T follicular helper cell (primary cell): ENCODE data around the gene CRISPLD2.

Experiments used
- DNase-seq: peaks from one replicate; pipeline ENCODE4 v3.0.0-alpha.2; 2020; ENCODE audit warnings: low read depth
- total RNA-seq, 2 experiments: gene quantifications; one replicate each; lab custom pipeline; 2026; lab: John Stamatoyannopoulos, UW

Gene CRISPLD2
- total RNA-seq, result 0.30 to 2.5 reads per million in 2 experiments

- DNase-seq, result peak; percentile 86
Observed at GRCh38 chr16:84819644-84820304, at the start of gene CRISPLD2. Gene CRISPLD2, plus strand, starts transcription at chr16:84819985. Its CDS starts 18,511 bp downstream, at chr16:84838496.

GRCh38 chr16:84773312-84773711, 46.5 kb upstream of the CRISPLD2 start:
- DNase-seq, result no peak

- DNase-seq, result no peak
Observed at GRCh38 chr16:84774810-84775209, 45.0 kb upstream of the CRISPLD2 start.

GRCh38 chr16:84775262-84775810, 44.4 kb upstream of the CRISPLD2 start:
- no peak for DNase-seq

- DNase-seq, result no peak
Observed at GRCh38 chr16:84777435-84777834, 42.4 kb upstream of the CRISPLD2 start.

- no peak for DNase-seq
Observed at GRCh38 chr16:84778720-84779119, 41.1 kb upstream of the CRISPLD2 start.

GRCh38 chr16:84780063-84780462, 39.7 kb upstream of the CRISPLD2 start:
- DNase-seq, result no peak

- no peak for DNase-seq
Observed at GRCh38 chr16:84780544-84781376, 39.0 kb upstream of the CRISPLD2 start.

GRCh38 chr16:84782846-84783245, 36.9 kb upstream of the CRISPLD2 start:
- DNase-seq, result no peak

GRCh38 chr16:84785843-84786581, 33.8 kb upstream of the CRISPLD2 start:
- DNase-seq, result no peak

GRCh38 chr16:84786605-84787262, 33.1 kb upstream of the CRISPLD2 start:
- DNase-seq, result no peak

- no peak for DNase-seq
Observed at GRCh38 chr16:84787263-84787622, 32.5 kb upstream of the CRISPLD2 start.

- DNase-seq, result no peak
Observed at GRCh38 chr16:84788920-84789391, 30.8 kb upstream of the CRISPLD2 start.

- no peak for DNase-seq
Observed at GRCh38 chr16:84789431-84789830, 30.4 kb upstream of the CRISPLD2 start.

- DNase-seq, result no peak
Observed at GRCh38 chr16:84790301-84790700, 29.5 kb upstream of the CRISPLD2 start.

- DNase-seq, result no peak
Observed at GRCh38 chr16:84791088-84791487, 28.7 kb upstream of the CRISPLD2 start.

- DNase-seq, result no peak
Observed at GRCh38 chr16:84791501-84791900, 28.3 kb upstream of the CRISPLD2 start.

GRCh38 chr16:84794186-84794585, 25.6 kb upstream of the CRISPLD2 start:
- DNase-seq, result no peak

GRCh38 chr16:84794626-84795025, 25.2 kb upstream of the CRISPLD2 start:
- no peak for DNase-seq

GRCh38 chr16:84795329-84796053, 24.3 kb upstream of the CRISPLD2 start:
- DNase-seq, result no peak
